ENCODE data around the gene MMD.

GRCh38 chr17:55420067-55420775 is 1.4 kb downstream of the MMD start:
- TF ChIP-seq POLR2A (IDR thresholded peaks at IDR 0.05) (peak; percentile 27), CTCF (IDR thresholded peaks at IDR 0.05) (no peak)
